Pancreas (tissue), 10 donors: ENCODE results near the gene CLEC6A. TPM values are rescaled to one million over a fixed set of nuclear protein-coding genes. Genes with fewer than 3 reads are reported as not detected.
A peak's percentile ranks its signal among the peaks of the same experiment; 100 is the strongest.
"Not testable (repeated sequence)": the region's sequence is repeated elsewhere in the genome, so short reads cannot be mapped to it uniquely, and the experiment has no call there.

Source experiments
- ATAC-seq, 4 donors: fragments of 200-7000 bp; cut with Tn5 transposase; one replicate each; pipeline versions ENCODE4 v1.8.0 to v1.9.1; 2020; ENCODE audit warnings: mild to moderate bottlenecking in 4 of 4, moderate library complexity in 4 of 4
- DNase-seq, 6 donors: peaks; one replicate each; pipeline ENCODE4 v3.0.0-alpha.2; 2020
- FAIRE-seq: peaks from 2 replicates; lab custom pipeline; 2012; peaks lifted over from hg19 to GRCh38; lab: Jason Lieb, UNC
- H3K27ac ChIP-seq, 4 donors: fragments of 200-600 bp; sonication (generic); 1 replicate in 3 of 4; 2 replicates in 1 of 4; pipeline versions ENCODE4 v1.5.0 to v1.8.0; 2020
- H3K27me3 ChIP-seq, 4 donors: fragments of 200-600 bp; one replicate each; pipeline ENCODE4 v1.8.0; 2021
- H3K36me3 ChIP-seq, 3 donors: fragments of 200-600 bp; sonication (generic) in 1 of 3; one replicate each; pipeline versions ENCODE4 v1.5.0 to v1.8.0; 2020 to 2021
- H3K4me1 ChIP-seq, 3 donors: fragments of 200-600 bp; one replicate each; pipeline ENCODE4 v1.8.0; 2021
- H3K4me3 ChIP-seq, 4 donors: fragments of 200-600 bp; sonication (generic) in 2 of 4; one replicate each; pipeline versions ENCODE4 v1.5.0 to v1.8.0; 2020 to 2021
- H3K9me3 ChIP-seq, 4 donors: fragments of 200-600 bp; one replicate each; pipeline ENCODE4 v1.8.0; 2021
- CTCF ChIP-seq, 4 donors: fragments of 200-600 bp; sonication (generic) in 3 of 4; IDR thresholded peaks; one replicate each; pipeline versions ENCODE4 v1.5.0 to v1.8.0; 2021; ENCODE audit warnings: antibody characterized with exemption in 4 of 4
- WGBS, 2 donors: extraction: QIAGEN DNeasy Blood & Tissue Kit; methylation state at CpG; one replicate each; pipeline ENCODE4 v1.1.7; 2013; 5-methylcytosine and 5-hydroxymethylcytosine counted together
- intact Hi-C, 3 donors: fragments of 100-400 bp; cut with DNase I; formaldehyde crosslinking; loops; one replicate each; pipeline versions ENCODE4 v1.11.1 to v1.14.2; 2022
- polyA plus RNA-seq, 2 donors: library from polyadenylated mRNA; stranded (reverse); fragments of 200-250 nt; gene quantifications; one replicate each; pipeline ENCODE4 v1.2.3, GENCODE V29; 2013
- total RNA-seq, 6 donors: library from RNA; stranded (reverse); fragmentation: NEBNext Ultra II Directional in 4 of 6; extraction: Animal tissue kit (Norgen Biotek cat#: 25700) in 4 of 6; gene quantifications; one replicate each; pipeline versions ENCODE4 v1.2.1 to v1.2.4, GENCODE V29; 2021 to 2023
- donor health status: healthy with polysubstance abuse.
- donor health status: DM: no; HTN: no; CAD: no; lungs with moderate emphysema.
- donor health status: DM: no; HTN: no; CAD: no.
- donor health status: control.
- donor health status: control.
- donor health status: Bipolar disorder and iron deficiency.
- donor health status: DM: yes; HTN: yes; CAD: no.
- donor health status: DM: no; HTN: no; CAD: no.
- donor health status: DM: no; HTN: no; CAD: no.
- donor health status: DM: yes; HTN: yes; CAD: no.

CLEC6A gene
- total and polyA plus RNA-seq, 8 donors: not detected

- H3K27ac ChIP-seq: no peak overlapping the region
- H3K36me3 ChIP-seq: no peaks in the 10 kb centered on the region
- no peaks in the 10 kb centered on the region for H3K27me3 ChIP-seq
- intact Hi-C loops: no loop called here
- TF ChIP-seq CTCF (IDR thresholded peaks at IDR 0.05): no peak
- ATAC-seq (peak in 1 of 4 donors; percentile 60), FAIRE-seq (no peak), DNase-seq (no peak)
- no peaks in the 10 kb centered on the region for H3K9me3 ChIP-seq
- no peak overlapping the region for H3K4me3 ChIP-seq
- no peaks in the 10 kb centered on the region for H3K4me1 ChIP-seq
- WGBS, 2 donors: 66 to 77% methylated on average over 5 of the region's 5 CpGs
Measured at GRCh38 chr12:8491646-8492530, 36.1 kb downstream of the CLEC6A start.

GRCh38 chr12:8493084-8493483 is 37.3 kb downstream of the CLEC6A start:
- FAIRE-seq (no peak), DNase-seq (peak in 1 of 6 donors; percentile 23), ATAC-seq (peak in 2 of 4 donors; percentile 77)
- WGBS, 2 donors: 44 to 48% methylated on average over 2 of the region's 2 CpGs
- Histone ChIP-seq H3K27me3 (no peaks in the 10 kb centered on the region), H3K4me3 (no peak overlapping the region), H3K27ac (no peak overlapping the region), H3K36me3 (no peaks in the 10 kb centered on the region), H3K9me3 (no peaks in the 10 kb centered on the region), H3K4me1 (no peaks in the 10 kb centered on the region)
- intact Hi-C loops: no loop called here
- no peak for TF ChIP-seq CTCF (IDR thresholded peaks at IDR 0.05)

GRCh38 chr12:8495671-8496070 is 39.9 kb downstream of the CLEC6A start:
- DNase-seq, H3K9me3 ChIP-seq, H3K4me3 ChIP-seq, ATAC-seq, H3K4me1 ChIP-seq, intact Hi-C loops, FAIRE-seq, H3K36me3 ChIP-seq, H3K27me3 ChIP-seq, H3K27ac ChIP-seq: not testable (repeated sequence)
- WGBS, 2 donors: 74 to 82% methylated on average over 4 of the region's 4 CpGs

GRCh38 chr12:8496074-8496473 is 40.3 kb downstream of the CLEC6A start:
- H3K27ac ChIP-seq, intact Hi-C loops, H3K4me3 ChIP-seq, H3K4me1 ChIP-seq, H3K27me3 ChIP-seq, DNase-seq, ATAC-seq, H3K9me3 ChIP-seq, H3K36me3 ChIP-seq, FAIRE-seq: not testable (repeated sequence)
- 48 to 70% methylated on average over 7 of the region's 7 CpGs for WGBS, 2 donors

GRCh38 chr12:8499616-8500015 is 43.9 kb downstream of the CLEC6A start:
- 34 to 51% methylated on average over 4 of the region's 4 CpGs for WGBS, 2 donors
- Histone ChIP-seq H3K9me3 (no peaks in the 10 kb centered on the region), H3K4me3 (no peak overlapping the region), H3K27me3 (no peaks in the 10 kb centered on the region), H3K36me3 (no peaks in the 10 kb centered on the region), H3K4me1 (no peaks in the 10 kb centered on the region), H3K27ac (no peak overlapping the region)
- FAIRE-seq: no peak
- intact Hi-C loops: no loop called here
- no peak for DNase-seq
- TF ChIP-seq CTCF (IDR thresholded peaks at IDR 0.05): no peak
- no peak for ATAC-seq

GRCh38 chr12:8501720-8502119 is 46.0 kb downstream of the CLEC6A start:
- Histone ChIP-seq H3K27ac (no peak overlapping the region), H3K4me1 (no peaks in the 10 kb centered on the region), H3K9me3 (no peaks in the 10 kb centered on the region), H3K4me3 (no peak overlapping the region), H3K27me3 (no peaks in the 10 kb centered on the region), H3K36me3 (no peaks in the 10 kb centered on the region)
- intact Hi-C loops: no loop called here
- no peak for TF ChIP-seq CTCF (IDR thresholded peaks at IDR 0.05)
- FAIRE-seq: no peak
- no peak for ATAC-seq
- 73 to 83% methylated on average over 3 of the region's 3 CpGs for WGBS, 2 donors
- DNase-seq: no peak
